HG02970 (cell line): Measurements from ENCODE around the gene CDH20.
"Not testable (repeated sequence)": the region's sequence is repeated elsewhere in the genome, so short reads cannot be mapped to it uniquely, and the experiment has no call there.

Experiments
- ATAC-seq: cut with Tn5 transposase; IDR thresholded peaks from one replicate; pipeline ENCODE4 v1.9.1; 2021; ENCODE audit warnings: mild to moderate bottlenecking, moderate library complexity, moderate number of reproducible peaks; ENCODE audit not compliant: unreplicated experiment, low FRiP score

Gene CDH20

DNA sequence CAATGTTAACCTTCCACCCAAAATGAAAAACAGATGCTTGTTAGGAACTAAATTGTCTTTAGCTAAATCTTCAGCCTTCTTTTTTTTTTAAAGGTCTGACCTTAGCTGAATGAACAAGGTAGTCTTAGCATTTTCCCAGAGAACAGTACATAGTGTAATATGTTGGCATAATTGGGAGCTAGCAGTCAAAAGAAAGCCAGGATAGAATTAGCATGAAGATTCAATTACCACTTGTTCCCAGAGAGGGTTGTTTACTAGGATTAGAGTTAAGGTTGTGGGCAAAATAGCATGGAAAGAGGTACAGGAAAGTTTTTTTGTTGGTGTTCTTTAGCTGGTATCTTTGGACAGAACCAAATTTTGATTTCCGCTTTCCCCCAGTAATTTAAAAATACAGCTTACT is 6.9 kb downstream of the CDH20 start:
- no peak for ATAC-seq

- ATAC-seq: no peak
Measured at GRCh38 chr18:61348230-61348629, 15.0 kb downstream of the CDH20 start.

DNA sequence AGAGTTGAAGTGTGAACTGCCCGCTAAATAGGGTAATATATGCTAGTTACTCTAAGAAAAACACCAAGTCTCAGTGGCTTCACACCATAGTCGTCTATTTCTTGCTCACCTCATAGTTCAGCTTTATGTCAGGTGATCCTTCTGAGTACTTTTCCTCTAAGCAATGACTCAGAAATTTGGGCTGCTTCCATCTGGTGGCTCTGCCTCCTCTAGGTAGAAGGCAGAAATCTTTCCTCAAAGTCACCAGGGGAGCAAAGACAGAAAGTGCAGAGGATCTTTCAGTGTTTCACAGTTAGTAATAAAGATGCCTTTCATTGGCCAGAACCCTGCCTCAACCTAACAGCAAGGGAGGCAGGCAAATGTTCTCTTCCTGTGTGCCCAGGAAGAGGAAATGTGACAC is 17.3 kb downstream of the CDH20 start:
- no peak for ATAC-seq

DNA sequence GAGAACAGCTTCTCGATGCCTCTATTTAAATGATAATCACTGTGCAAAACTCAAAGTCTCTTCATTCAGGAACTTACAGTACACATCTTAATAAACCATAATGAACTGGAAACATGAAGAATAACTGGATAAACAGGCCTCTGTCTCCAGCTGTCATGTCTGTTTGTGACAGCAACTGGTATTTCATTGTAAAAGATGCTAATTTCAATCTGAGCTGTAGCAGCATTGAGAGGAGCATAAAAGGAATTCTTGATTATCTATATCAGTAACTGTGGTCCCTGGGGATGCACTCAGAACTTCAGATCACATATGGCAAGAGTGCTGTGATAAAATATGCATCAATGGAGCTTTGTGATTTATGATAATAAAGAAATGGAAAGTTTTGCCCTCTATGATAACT is 18.8 kb downstream of the CDH20 start:
- no peak for ATAC-seq

- ATAC-seq: no peak
Measured at GRCh38 chr18:61352611-61353010, 19.4 kb downstream of the CDH20 start.

- ATAC-seq: peak; percentile 89
Measured at GRCh38 chr18:61360404-61361383, 27.5 kb downstream of the CDH20 start.

DNA sequence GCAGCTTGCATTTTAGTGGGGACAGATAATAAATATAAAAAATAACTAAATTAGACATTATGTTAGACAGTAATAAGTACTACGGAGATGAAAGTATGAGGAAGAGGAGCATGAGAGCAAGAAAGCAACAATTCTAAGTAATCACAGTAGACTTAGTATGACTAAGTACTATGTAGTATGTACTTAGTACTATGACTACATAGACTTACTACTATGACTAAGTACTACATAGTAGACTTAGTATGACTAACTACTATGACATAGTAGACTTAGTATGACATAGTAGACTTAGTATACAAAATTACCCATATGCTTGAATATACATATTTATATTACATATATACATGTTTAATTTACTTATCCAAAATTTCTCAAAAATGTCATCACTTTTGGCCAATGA is 29.3 kb downstream of the CDH20 start:
- ATAC-seq: no peak

DNA sequence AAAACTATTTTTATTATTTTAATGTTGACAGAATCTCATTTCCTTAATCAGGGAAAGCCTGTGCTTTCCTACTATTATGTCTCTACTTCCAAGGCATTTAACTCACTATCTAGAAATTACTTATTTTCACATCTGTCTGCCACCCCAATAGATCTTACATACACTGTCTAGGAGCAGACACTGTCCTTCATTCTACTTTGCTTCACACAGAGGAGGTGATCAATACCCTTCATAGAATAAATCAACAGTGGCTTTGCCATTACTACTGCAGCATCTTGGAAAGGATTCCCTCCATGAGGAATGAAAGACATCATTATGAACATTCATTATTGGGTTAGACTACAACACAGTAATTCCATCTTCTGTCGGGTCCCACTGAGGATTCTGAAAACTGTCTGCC is 31.7 kb downstream of the CDH20 start:
- no peak for ATAC-seq

DNA sequence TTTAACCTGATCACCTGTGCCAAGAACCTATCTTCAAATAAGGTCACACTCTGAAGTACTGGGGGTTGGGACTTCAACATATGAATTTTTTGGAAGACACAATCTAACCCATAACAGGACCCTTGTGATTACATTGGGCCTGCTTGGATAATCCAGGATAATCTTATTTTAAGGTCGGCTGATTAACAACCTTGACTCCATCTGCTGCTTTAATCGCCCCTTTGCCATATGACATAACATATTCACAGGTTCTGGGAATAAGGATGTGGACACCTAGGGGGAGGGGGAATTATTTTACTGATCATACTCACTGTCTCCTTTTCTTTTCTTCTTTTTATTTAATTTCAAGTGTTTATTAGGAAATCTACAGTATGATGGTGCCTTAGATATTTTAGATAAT is 34.8 kb downstream of the CDH20 start:
- no peak for ATAC-seq

DNA sequence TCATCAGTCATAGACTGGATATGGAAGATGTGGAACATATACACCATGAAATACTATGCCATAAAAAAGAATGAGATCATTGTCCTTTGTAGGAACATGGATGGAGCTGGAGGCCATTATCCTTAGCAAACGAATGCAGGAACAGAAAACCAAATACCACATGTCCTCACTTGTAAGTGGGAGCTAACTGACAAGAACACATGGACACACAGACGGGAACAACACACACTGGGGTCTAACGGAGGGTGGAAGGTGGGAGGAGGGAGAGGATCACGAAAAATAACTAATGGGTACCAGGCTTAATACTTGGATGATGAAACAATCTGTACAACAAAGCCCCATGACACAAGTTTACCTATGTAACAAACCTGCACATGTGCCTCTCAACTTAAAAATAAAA is 36.4 kb downstream of the CDH20 start:
- not testable (repeated sequence) for ATAC-seq

- no peak for ATAC-seq
Measured at GRCh38 chr18:61371111-61371510, 37.9 kb downstream of the CDH20 start.

DNA sequence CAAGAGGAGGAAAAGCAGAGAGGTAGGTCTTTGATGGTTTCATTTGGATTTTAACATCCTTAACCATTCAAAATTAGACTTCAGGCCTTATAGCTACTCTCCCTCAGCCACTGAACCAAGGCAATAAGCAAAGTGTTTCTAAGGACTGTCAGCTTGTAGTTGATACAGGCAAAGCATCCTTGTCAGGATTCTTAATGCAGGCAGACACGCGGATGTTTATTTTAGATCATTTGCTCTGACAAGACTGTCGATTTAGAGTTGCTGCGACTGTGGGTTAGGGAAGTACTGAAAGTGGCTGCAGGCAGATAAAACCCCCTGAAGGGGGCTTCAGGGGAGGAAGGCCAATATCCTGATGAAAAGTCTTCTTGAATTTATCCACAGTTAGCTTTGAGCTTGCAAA is 46.6 kb downstream of the CDH20 start:
- no peak for ATAC-seq

- no peak for ATAC-seq
Measured at GRCh38 chr18:61388010-61388409, 54.8 kb downstream of the CDH20 start.

DNA sequence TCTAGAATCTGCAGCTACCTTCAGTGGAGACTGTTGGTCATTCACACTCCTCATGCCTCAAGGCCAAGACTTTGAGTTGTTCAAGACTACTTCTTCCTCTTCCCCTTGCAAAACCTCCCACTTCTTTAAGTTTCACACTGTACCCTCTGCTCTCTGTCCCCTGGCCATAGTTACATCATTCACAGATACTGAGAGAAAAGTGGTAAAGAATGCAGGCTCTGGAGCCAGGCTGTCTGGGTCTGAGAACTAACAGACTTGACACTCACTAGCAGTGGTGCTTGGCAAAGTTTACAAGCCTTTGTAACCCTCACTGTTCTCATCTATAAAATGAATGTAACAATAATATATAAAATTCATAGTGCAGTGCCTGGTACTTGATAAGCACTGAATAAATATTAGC is 61.8 kb downstream of the CDH20 start:
- no peak for ATAC-seq

- ATAC-seq: no peak
Measured at GRCh38 chr18:61397222-61397621, 64.0 kb downstream of the CDH20 start.

- ATAC-seq: no peak
Measured at GRCh38 chr18:61398961-61399705, 65.9 kb downstream of the CDH20 start.

DNA sequence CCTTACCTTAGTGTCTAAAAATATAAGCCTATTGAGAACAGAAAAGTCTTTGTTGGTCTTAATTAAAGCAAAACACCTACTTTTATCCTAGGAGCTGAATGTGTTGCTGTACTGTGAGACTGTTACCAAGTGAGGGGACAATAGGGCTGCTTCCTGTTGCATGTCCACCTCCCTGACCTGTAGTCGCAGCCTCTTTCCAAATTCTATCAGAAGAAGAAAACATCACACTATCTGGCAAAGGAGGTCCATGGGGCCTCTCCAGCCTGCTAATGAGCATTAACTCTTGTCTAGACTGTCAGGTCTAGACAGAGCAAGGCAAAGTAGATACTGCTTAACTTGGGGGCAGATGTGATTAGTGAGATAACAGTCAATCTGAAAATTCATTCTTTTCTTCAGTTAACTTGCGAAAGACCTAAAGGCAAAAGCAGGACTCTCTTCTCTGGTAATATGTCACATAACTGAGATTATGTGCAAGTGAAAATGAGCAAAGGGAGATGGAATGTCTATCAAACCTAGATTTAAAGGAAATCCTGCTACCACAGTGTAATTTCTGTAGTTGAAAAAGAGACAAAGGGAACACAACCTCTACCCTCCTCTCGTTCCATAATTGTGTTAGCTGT is 66.9 kb downstream of the CDH20 start:
- no peak for ATAC-seq

DNA sequence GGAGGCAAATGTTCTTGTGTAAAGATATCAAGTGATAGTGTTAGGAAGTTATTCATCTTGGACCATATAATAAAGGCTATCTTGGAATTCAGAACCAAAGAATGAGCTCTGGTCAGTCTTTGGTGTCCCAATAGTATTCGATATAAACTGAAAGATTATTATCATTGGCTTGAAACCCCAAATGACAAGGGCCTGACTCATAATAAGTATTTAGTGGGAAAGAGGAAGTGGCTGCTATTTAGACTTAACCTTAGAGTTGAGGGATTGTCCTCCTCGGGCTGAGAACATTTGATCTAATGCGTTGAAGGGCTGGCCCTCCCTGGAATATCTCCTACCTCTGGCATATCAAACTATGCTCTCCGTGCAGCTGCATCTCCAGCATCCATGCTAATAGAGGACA is 67.5 kb downstream of the CDH20 start:
- ATAC-seq: no peak

DNA sequence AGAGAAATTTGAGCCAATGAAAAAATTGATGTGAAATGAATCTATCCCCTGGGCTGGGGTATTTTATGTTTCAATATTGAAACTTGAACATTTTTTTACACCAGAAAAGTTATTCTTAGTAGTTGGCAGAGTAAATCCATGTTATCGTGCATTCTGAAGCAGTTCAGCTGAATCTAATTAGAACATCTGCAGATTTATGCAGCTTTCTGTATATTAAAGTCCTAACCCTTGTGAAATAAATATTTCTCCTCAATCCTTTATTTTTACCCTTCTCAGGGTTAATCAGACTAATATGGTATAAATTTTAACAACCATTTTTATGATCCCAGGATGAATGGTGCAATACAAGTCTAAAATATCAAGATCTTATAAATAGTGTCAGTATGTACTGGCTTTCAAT is 69.5 kb downstream of the CDH20 start:
- ATAC-seq: no peak

GRCh38 chr18:61413396-61413795 is 80.2 kb downstream of the CDH20 start:
- ATAC-seq: no peak

- ATAC-seq: no peak
Measured at GRCh38 chr18:61414086-61414485, 80.9 kb downstream of the CDH20 start.
